Suppressor macrophage treated with lipopolysaccharide for 4 hours (primary cell): ENCODE results near the gene WDFY2.
A peak's percentile ranks its signal among the peaks of the same experiment; 100 is the strongest.
"Not testable (repeated sequence)": the region's sequence is repeated elsewhere in the genome, so short reads cannot be mapped to it uniquely, and the experiment has no call there.

Experiments used
- DNase-seq: peaks from one replicate; pipeline ENCODE4 v3.0.0-alpha.2; 2020

The WDFY2 gene

DNA sequence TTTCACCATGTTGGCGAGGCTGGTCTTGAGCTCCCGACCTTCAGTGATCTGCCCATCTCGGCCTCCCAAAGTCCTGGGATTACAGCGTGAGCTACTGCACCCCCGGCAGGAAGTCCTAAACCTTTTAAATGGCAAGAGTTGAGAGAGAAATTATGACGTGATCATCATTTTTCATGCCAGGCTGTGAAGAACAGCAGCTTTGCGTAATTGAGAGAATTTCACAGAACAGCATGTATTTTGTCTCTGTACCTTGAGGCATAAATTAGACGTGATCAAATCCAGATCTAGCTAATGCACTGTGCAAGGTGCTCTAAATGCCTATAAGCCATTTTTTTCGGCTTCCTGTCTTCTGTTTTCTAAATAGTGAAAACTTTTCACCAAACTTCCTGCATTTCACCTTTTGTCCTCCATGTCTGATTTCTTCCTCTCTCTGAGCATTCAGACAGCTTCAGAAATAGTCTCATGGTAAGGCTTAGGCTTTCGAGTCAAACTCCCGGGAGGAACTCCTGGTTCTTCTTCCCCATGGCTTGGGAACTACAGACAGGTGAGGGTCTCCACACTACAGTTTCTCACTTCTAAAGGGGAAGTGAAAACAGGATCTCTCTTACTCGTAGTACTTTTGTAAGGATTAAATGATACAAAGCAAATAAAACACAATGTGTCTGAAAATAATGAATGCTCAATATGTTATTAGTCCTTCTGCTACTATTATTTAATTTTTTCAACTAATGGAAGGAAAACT, 51.0 kb downstream of the WDFY2 start:
- no peak for DNase-seq

DNA sequence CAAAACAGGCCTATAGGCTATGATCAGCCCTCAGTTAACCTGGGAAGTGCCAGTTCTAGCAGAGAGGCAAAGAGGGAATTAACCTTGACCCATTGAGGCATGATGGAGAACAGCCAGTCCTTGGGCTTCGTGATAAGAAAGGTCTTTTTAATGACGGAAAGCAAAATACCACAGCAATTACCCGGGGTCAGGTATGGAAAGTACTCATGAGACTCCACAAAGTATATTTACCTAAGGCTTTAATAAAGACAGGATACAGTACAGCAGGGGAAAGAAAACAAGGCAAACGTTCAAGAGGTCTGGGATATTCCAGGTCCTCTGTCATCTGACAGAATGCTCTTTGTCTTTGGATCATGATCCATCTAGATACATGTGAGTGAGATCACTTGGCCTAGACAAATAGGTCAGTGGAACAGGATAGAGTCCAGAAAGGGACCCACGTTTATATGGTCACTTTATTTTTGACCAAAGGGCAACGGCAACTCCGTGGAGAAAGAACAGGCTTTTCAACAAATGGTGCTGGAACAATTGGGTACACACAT, 52.2 kb downstream of the WDFY2 start:
- DNase-seq = no peak

GRCh38 chr13:51637852-51638215, 53.6 kb downstream of the WDFY2 start:
- no peak for DNase-seq

DNA sequence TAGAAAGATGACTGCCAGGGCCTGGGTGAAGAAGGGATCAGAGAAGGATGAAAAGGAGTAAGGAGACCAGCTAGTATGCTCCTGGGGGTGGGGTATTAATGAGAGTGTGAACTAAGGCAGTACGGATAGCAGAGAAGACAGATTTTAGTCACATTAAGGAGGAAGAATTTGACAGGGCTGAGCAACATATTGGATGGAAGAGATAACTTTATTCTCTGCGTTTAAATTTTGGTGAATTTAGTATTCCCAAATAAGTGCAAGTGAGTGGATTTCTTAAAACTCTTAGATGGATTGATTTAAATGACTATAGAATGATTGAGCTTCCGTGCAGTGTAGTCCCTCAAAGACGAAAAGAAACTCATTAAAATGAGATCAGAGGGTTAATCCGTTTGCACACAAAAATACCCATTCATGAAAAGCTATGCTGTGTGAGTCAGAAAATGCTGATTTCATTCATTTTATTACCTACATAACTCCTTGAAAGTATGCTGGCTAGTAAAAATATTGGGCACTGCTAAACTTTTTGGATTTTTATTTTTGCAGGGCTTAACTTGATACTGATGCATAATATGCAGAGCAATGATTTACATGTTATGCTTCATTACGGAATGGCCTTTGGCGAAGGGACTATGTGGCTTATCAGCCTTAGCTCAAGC, 54.1 kb downstream of the WDFY2 start:
- DNase-seq = no peak

DNA sequence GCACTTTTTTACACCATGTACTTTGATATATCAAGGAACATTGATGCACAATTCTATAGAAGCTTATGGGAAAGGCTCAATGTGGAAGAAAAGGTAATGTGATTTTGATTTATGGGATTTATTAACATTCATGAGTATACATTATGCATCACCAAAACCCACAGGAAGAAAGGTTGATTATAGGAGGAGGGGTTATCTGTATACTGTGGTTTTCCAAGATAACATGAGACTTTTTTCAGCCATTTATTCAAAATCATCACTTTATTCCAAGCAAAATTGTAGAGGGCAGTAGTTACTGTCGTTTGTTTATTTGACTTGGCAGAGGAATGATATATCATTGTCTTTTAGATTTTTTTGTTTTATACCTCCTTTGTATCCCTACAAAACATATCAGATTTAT, 54.9 kb downstream of the WDFY2 start:
- no peak for DNase-seq

DNA sequence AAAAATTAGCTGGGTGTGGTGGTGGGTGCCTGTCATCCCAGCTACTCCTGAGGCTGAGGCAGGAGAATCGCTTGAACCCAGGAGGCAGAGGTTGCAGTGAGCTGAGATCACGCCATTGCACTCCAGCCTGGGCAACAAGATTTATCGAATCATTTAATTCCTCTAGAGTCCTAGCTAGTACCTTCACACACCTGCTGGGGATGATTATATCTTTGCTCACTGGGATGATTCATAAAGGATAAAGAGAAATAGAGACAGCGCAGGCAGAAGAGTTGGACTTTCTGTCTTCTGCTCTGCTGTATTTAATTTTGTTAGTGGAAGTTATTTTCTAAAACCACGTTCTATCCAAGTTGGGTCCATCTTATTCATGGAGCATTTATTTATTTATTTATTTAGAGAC, 56.4 kb downstream of the WDFY2 start:
- DNase-seq = not testable (repeated sequence)

DNA sequence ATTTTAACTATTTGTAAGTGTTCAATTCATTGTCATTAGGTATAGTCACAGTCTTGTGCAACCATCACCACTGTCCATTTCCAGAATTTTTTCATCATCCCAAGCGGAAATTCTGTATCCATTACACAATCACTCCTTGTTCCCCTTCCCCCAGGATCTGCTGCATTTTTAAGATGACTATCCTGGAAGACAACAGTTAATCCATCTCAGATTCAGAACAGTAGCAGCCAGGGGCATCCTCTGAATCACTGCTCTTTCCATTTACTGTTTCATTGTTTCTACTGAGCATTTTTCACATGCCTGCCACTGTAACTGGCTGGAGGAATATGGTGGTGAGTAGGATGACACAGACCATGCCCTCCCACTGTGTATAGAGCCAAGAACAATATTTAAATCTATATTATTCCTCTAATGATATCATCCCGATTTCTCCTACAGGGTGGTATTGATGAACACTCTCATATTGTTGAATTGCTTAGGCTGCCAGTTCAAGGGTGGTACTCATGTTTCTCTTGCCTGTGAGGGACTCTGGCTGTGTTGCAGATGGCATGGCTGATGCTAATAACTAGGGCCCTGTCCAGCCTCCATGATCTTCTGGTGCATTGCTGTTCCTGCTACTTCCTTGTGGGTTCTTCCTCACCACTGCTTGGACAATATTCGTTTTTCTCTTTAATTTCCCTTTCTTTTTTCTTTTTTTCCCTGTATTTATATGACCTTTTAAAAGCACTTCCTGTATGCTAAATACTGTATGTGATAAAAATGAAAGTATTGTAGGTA, 59.0 kb downstream of the WDFY2 start:
- DNase-seq = peak; percentile 70

DNA sequence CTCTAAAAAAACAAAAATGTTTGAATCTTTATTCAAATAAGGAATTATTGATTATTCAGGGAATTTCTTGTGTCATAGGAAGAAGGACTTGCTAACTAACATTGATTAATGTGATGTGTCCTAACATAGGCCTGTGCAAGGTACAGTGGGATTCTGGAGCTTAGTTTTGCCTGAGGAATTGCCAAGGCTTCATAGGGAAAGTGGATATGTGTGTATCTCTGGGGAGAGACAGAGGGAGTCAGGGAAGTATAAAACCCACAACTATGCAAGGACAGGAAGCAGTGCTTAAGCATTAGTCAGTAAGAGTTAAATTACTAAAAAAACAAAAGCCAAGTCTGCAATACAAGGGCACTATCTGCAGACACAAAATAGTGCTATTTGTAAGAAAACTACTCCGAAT, 59.6 kb downstream of the WDFY2 start:
- DNase-seq = no peak

GRCh38 chr13:51644654-51645053, 60.4 kb downstream of the WDFY2 start:
- no peak for DNase-seq

GRCh38 chr13:51645154-51645650, 60.9 kb downstream of the WDFY2 start:
- peak; percentile 66 for DNase-seq

DNA sequence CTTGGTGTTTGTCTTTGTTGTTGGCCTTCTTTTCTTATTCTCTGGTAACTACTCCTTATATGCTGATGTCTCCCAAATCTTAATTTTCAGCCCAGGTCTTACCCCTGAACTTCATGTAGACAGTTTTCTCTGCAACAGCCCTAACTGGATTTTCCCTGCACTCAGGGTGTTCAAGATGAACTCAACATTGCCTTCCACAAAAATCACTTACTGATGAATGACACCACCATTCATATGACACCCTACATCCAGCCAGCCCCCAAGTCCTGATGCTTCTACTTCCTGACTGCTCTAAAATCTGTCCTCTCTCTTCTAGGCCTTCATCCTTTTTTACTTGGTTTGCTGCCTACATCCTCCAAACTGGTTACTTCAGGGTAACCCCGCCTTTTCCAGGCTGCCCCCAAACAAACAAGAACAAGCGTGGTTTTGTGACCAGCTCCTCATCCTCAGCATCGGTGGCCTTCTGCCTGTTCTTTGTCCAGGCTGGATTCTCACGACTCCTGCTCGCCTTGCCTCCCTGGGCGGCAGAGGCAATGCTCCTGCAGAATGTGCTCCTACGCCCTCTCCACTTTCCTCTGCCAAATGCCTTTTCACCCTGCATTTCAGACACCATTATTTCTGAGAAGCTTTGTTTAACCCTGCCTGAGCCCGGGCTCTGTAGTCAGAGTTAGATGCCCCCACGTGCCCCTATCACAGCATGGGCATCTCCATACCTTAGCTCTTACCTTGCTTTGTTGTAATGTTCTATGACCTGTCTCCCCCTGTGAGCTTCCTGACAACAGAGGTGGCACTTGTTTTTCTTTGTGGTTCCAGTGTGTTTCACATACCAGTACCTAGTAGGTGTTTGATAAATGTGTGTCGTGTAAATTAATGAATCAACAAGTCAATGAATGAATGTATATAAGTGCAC, 61.8 kb downstream of the WDFY2 start:
- no peak for DNase-seq

DNA sequence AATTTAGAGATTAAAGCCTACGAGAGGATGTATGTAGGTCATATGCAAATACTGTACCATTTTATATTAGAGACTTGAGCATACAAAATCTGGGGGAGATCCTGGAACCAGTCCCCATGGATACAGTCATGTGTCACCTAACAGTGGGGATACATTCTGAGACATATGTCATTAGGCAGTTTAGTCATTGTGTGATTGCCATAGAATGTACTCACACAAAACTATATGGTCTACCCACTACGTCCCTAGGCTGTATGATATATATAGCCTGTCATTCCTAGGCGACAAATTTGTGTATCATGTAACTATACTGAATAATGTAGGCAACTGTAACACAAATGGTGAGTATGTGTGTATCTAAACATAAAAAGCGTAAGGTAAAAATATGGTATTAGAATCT, 62.8 kb downstream of the WDFY2 start:
- no peak for DNase-seq

- DNase-seq = not testable (repeated sequence)
These were observed 67.9 kb downstream of the WDFY2 start for GRCh38 chr13:51652193-51652592.

- DNase-seq = no peak
These were observed 75.2 kb downstream of the WDFY2 start for GRCh38 chr13:51659276-51660127.

DNA sequence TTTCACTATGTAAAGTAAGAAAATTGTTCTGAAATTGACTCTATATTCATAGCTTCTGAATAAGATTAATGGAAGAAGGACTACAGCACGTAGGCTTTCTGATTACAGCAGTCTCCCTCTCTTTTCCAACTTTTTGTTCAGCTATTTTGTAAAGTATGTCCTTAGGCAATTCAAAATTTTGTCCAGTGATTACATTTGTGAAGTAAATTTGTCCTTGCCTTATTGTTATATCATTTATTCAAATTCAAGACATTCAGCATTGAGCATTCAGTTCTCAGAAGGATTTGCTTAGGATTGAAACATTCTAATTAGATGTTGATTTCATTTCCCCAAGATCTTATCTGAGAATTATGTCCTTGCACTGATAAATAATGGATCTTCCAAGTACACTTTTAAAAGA, 76.6 kb downstream of the WDFY2 start:
- no peak for DNase-seq

DNA sequence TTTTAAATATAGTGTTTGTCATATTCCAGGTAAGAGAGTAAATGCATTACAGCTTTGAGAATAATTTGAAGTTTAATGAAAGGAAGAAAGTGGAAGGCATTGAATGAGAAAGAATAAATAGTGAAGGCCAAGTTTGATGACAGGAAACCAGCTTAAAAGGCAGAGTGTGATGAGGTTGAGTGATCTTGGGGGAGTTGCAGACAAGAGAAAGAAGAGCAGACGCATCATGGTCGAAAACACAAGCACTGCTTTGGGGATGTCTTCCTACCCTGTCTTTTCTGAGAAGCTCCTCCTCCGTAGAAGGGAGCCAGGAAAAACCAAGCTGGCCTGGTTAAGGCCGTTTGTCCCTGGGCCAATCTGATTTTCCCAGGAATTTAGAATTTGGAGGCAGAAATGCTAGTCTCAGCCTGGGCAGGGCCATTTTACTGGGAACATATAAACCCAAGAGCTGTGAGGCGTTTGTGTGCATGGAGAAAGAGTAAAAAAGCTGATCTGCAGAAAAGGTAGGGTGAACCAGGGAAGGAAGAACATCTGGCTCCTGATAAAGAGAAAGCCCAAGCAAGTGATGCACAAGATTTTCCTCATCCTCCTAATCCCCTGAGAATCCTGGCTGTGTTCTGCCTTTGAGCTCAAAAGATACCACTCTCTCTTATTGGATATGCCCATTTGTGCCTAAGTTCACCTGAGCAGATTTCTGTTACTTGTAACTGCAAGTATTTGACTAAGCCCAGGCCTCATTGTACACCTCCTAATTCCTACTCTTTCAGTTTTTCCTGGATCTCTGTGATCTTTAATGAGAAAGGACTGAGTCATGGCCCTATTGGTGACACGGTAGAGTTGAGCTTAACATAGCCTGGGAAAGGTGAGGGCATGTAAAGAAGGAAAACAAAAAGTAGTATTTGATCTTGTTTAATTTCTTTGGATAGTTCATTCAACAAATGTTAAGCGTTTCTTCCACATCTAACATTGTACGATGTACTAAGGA, 80.0 kb downstream of the WDFY2 start:
- DNase-seq = no peak

GRCh38 chr13:51665456-51665855, 81.2 kb downstream of the WDFY2 start:
- no peak for DNase-seq

DNA sequence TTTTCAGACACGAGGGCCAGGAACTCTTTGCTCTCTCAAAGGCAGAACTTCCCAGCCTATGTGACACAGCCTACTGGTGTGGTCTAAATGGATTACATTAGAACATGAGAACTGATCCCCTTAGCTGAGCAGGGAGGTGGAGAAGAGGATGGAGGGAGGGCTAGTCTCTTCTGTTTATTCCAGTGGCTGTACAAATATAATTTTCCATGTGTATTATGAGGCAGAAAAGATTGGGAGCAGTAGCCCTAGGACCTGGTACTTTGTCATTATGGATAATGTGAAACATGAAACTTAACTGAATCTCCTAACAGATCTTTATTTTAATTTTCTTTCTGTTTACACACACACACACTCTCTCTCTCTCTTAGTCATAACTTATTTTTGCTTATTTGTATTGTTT, 82.1 kb downstream of the WDFY2 start:
- DNase-seq = no peak

DNA sequence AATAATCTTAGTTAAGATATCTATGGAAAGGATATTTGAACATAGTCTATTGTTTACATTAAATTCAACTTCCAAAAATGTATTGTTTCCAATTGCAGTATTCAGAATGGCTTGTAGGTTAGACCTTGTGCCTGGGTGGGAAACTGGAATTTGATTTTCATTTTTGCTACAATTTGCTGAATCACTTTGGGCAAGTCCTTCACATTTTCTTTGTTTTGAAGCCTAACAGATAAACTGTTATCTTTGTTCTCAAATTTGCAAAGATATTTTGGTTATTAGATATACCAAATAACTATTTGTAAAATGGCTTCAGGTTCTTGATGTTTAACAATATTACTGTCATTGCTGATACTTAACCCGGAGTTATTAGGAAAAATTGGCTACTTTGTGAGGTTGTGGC, 82.6 kb downstream of the WDFY2 start:
- no peak for DNase-seq

- no peak for DNase-seq
These were observed 84.4 kb downstream of the WDFY2 start for GRCh38 chr13:51668580-51669195.
